Left colon (tissue), 2 donors: ENCODE data around the gene SLC6A3. TPM values are rescaled to one million over a fixed set of nuclear protein-coding genes. Genes with fewer than 3 reads are reported as not detected.

ENCODE experiments used
- ATAC-seq: fragments of 200-7000 bp; cut with Tn5 transposase; one replicate; pipeline ENCODE4 v1.9.1; 2020; ENCODE audit warnings: mild to moderate bottlenecking, moderate library complexity
- DNase-seq, 2 donors: peaks; one replicate each; pipeline ENCODE4 v3.0.0-alpha.2; 2020
- intact Hi-C, 2 donors: fragments of 100-400 bp; cut with DNase I in 1 of 2; cut with micrococcal nuclease in 1 of 2; formaldehyde crosslinking; loops; one replicate each; pipeline versions ENCODE4 v1.11.2 to v1.14.0; 2022; cut with DNase I, micrococcal nuclease
- total RNA-seq, 2 donors: library from RNA; stranded (reverse); fragmentation: NEBNext Ultra II Directional; extraction: Animal tissue kit (Norgen Biotek cat#: 25700); gene quantifications; one replicate each; pipeline ENCODE4 v1.2.1, GENCODE V29; 2021
- donor health status: DM: no; HTN: no; CAD: no.
- donor health status: DM: yes; HTN: yes; CAD: no.

Gene SLC6A3
- total RNA-seq, 2 donors from 2014 or later, result not detected

GRCh38 chr5:1352231-1353219 lies 92.7 kb downstream of the SLC6A3 start:
- DNase-seq, result no peak
- intact Hi-C loops, result no loop called here

GRCh38 chr5:1351156-1351555 lies 94.1 kb downstream of the SLC6A3 start:
- DNase-seq, result no peak
- no peak for ATAC-seq
- intact Hi-C loops, result no loop called here

More at GRCh38 chr5:1352231-1353219, 92.7 kb downstream of the SLC6A3 start:
- ATAC-seq, result no peak

- ATAC-seq, result no peak
Measured at GRCh38 chr5:1349246-1349645, 96.0 kb downstream of the SLC6A3 start.

GRCh38 chr5:1348986-1349245 lies 96.3 kb downstream of the SLC6A3 start:
- intact Hi-C loops, result no loop called here
- no peak for ATAC-seq
- no peak for DNase-seq

More at GRCh38 chr5:1349246-1349645, 96.0 kb downstream of the SLC6A3 start:
- no peak for DNase-seq
- intact Hi-C loops, result no loop called here

GRCh38 chr5:1347571-1347970 lies 97.7 kb downstream of the SLC6A3 start:
- ATAC-seq (no peak), DNase-seq (no peak)
- intact Hi-C loops, result no loop called here

GRCh38 chr5:1346627-1347440 lies 98.4 kb downstream of the SLC6A3 start:
- DNase-seq, result peak in 1 of 2 donors; percentile 7
- ATAC-seq, result no peak
- intact Hi-C loops, result no loop called here

- DNase-seq (peak in 1 of 2 donors; percentile 9), ATAC-seq (no peak)
- intact Hi-C loops, result no loop called here
Measured at GRCh38 chr5:1345876-1346626, 99.2 kb downstream of the SLC6A3 start.

GRCh38 chr5:1344975-1345838 lies 100.0 kb downstream of the SLC6A3 start, which contains the start of gene CLPTM1L:
TSS of gene CLPTM1L (minus strand) at chr5:1345099. CDS start at chr5:1344841, 258 bp downstream.
- intact Hi-C loops, result no loop called here
- DNase-seq, result peak; percentile 80 to 91
- ATAC-seq, result peak; percentile 95

- peak; percentile 25 for ATAC-seq
- intact Hi-C loops, result no loop called here
- peak in 1 of 2 donors; percentile 43 for DNase-seq
Measured at GRCh38 chr5:1343931-1344901, 101.0 kb downstream of the SLC6A3 start.

GRCh38 chr5:1343315-1343751 lies 101.9 kb downstream of the SLC6A3 start:
- ATAC-seq (no peak), DNase-seq (peak in 1 of 2 donors; percentile 12)
- intact Hi-C loops, result no loop called here

Other genes starting within 250 kb of the SLC6A3 start
- gene SLC6A19, start 243.8 kb downstream of the SLC6A3 start, total RNA-seq, result 10 to 100 TPM in 1 of 2 donors, 1 to 10 TPM in 1; 5.8 to 72.5 TPM
- under 1 TPM in 1 of 2 donors, not detected in 1; 0.11 TPM for gene SLC6A18, start 220.1 kb downstream of the SLC6A3 start, total RNA-seq
- gene TERT, start 150.4 kb downstream of the SLC6A3 start, total RNA-seq, result 1 to 10 TPM; 2.3 to 5.1 TPM
- gene CLPTM1L, start 100.3 kb downstream of the SLC6A3 start, total RNA-seq, result 100 to 1,000 TPM in 1 of 2 donors, 10 to 100 TPM in 1; 93.1 to 102 TPM
- gene LPCAT1, start 78.5 kb upstream of the SLC6A3 start, total RNA-seq, result 10 to 100 TPM; 13.8 to 16.7 TPM